NB4 (cell line): Measurements from ENCODE around the gene CELF4.

ENCODE experiments used
- DNase-seq: peaks from one replicate; pipeline ENCODE4 v3.0.0; 2010; ENCODE audit warnings: low read depth
- H3K4me3 ChIP-seq: one replicate; pipeline ENCODE4 v1.5.1; 2011; ENCODE audit warnings: mild to moderate bottlenecking, low read depth, low read length, moderate library complexity
- CTCF ChIP-seq: IDR thresholded peaks from one replicate; pipeline ENCODE4 v1.5.1; 2012; ENCODE audit warnings: low read depth, low read length
- MAX ChIP-seq: IDR thresholded peaks from 2 replicates; pipeline ENCODE4 v1.6.1; 2011; ENCODE audit warnings: low read depth, low read length
- MYC ChIP-seq: IDR thresholded peaks from 2 replicates; pipeline ENCODE4 v1.6.1; 2011; ENCODE audit warnings: low read depth, low read length
- POLR2A ChIP-seq: IDR thresholded peaks from 2 replicates; pipeline ENCODE4 v1.6.1; 2011; ENCODE audit warnings: mild to moderate bottlenecking; ENCODE audit not compliant: insufficient read length; ENCODE audit errors: extremely low read depth

The CELF4 gene

GRCh38 chr18:37565101-37565976 lies at the start of gene CELF4:
Gene CELF4, minus strand, starts transcription at chr18:37565798.
- TF ChIP-seq CTCF (no peak), POLR2A (no peak), MAX (no peak), MYC (no peak)
- no peak for DNase-seq
- H3K4me3 ChIP-seq: no peak within 1 kb of the TSS

GRCh38 chr18:37613253-37613565 lies 47.6 kb upstream of the CELF4 start:
- no peak for TF ChIP-seq MAX
- TF ChIP-seq CTCF: no peak
- TF ChIP-seq MYC: no peak
- TF ChIP-seq POLR2A: no peak
- no peak for DNase-seq
- H3K4me3 ChIP-seq: no peak overlapping the region

- no peak for DNase-seq
- TF ChIP-seq MYC: no peak
- no peak for TF ChIP-seq MAX
- no peak for TF ChIP-seq CTCF
- no peak for TF ChIP-seq POLR2A
- H3K4me3 ChIP-seq: no peak overlapping the region
Measured at GRCh38 chr18:37612524-37613252, 47.1 kb upstream of the CELF4 start.

- TF ChIP-seq MAX (no peak), CTCF (no peak), MYC (no peak), POLR2A (no peak)
- DNase-seq: no peak
- no peak overlapping the region for H3K4me3 ChIP-seq
Measured at GRCh38 chr18:37611614-37612279, 46.1 kb upstream of the CELF4 start.

- no peak for DNase-seq
- no peak overlapping the region for H3K4me3 ChIP-seq
- TF ChIP-seq MAX (no peak), POLR2A (no peak), CTCF (no peak), MYC (no peak)
Measured at GRCh38 chr18:37608876-37609275, 43.3 kb upstream of the CELF4 start.
